Trophoblast cell (in vitro differentiated cells and primary cell): ENCODE results near the gene TNFRSF8.
"Not testable (repeated sequence)": the region's sequence is repeated elsewhere in the genome, so short reads cannot be mapped to it uniquely, and the experiment has no call there.

Experiments used
- DNase-seq, 2 donors: peaks; one replicate each; pipeline ENCODE4 v3.0.0-alpha.2; 2016
- H2AFZ ChIP-seq: 2 replicates; pipeline ENCODE4 v1.6.1; 2013; ENCODE audit warnings: low read length, moderate library complexity, mild to moderate bottlenecking; ENCODE audit not compliant: insufficient read depth, poor library complexity
- H2AK5ac ChIP-seq: 2 replicates; pipeline ENCODE4 v1.6.1; 2013; ENCODE audit warnings: mild to moderate bottlenecking, low read length
- H2BK120ac ChIP-seq: 2 replicates; pipeline ENCODE4 v1.6.1; 2013; ENCODE audit warnings: low read length, mild to moderate bottlenecking, moderate library complexity; ENCODE audit not compliant: insufficient read depth, poor library complexity
- H2BK12ac ChIP-seq: 2 replicates; pipeline ENCODE4 v1.6.1; 2013; ENCODE audit warnings: mild to moderate bottlenecking, low read length, moderate library complexity
- H2BK5ac ChIP-seq: 2 replicates; pipeline ENCODE4 v1.6.1; 2013; ENCODE audit warnings: low read length, low read depth, moderate library complexity, mild to moderate bottlenecking; ENCODE audit not compliant: poor library complexity
- H3K14ac ChIP-seq: 2 replicates; pipeline ENCODE4 v1.6.1; 2013; ENCODE audit warnings: mild to moderate bottlenecking, low read length
- H3K18ac ChIP-seq: 2 replicates; pipeline ENCODE4 v1.6.1; 2013; ENCODE audit warnings: mild to moderate bottlenecking, low read length
- H3K23ac ChIP-seq: 2 replicates; pipeline ENCODE4 v1.6.1; 2013; ENCODE audit warnings: low read length
- H3K27ac ChIP-seq: 2 replicates; pipeline ENCODE4 v1.5.1; 2013; ENCODE audit warnings: low read depth, mild to moderate bottlenecking, inconsistent platforms, low read length, moderate library complexity
- H3K27me3 ChIP-seq: 2 replicates; pipeline ENCODE4 v1.6.1; 2013; ENCODE audit warnings: inconsistent platforms, mild to moderate bottlenecking, low read length, moderate library complexity; ENCODE audit not compliant: insufficient read depth
- H3K36me3 ChIP-seq, 2 experiments: 1 replicate in 1 of 2; 2 replicates in 1 of 2; pipeline ENCODE4 v1.6.1; 2013; ENCODE audit warnings: low read length in 2 of 2, mild to moderate bottlenecking in 2 of 2, moderate library complexity in 1 of 2; ENCODE audit not compliant: insufficient read depth in 2 of 2, control insufficient read depth in 1 of 2
- H3K4ac ChIP-seq: 2 replicates; pipeline ENCODE4 v1.6.1; 2013; ENCODE audit warnings: low read depth, mild to moderate bottlenecking, low read length, moderate library complexity
- H3K4me1 ChIP-seq, 2 experiments: 1 replicate in 1 of 2; 2 replicates in 1 of 2; pipeline ENCODE4 v1.6.1; 2013; ENCODE audit warnings: low read length in 2 of 2, mild to moderate bottlenecking in 2 of 2, moderate library complexity in 1 of 2; ENCODE audit not compliant: insufficient read depth in 2 of 2, control insufficient read depth in 1 of 2
- H3K4me2 ChIP-seq: 2 replicates; pipeline ENCODE4 v1.6.1; 2013; ENCODE audit warnings: inconsistent platforms, mild to moderate bottlenecking, low read length, moderate library complexity
- H3K4me3 ChIP-seq: 2 replicates; pipeline ENCODE4 v1.5.1; 2013; ENCODE audit warnings: mild to moderate bottlenecking, low read depth, low read length, inconsistent platforms
- H3K79me1 ChIP-seq: one replicate; pipeline ENCODE4 v1.6.1; 2013; ENCODE audit warnings: low read length
- H3K79me2 ChIP-seq: 2 replicates; pipeline ENCODE4 v1.6.1; 2013; ENCODE audit warnings: low read length, mild to moderate bottlenecking; ENCODE audit not compliant: control insufficient read depth, insufficient read depth, poor library complexity
- H3K9ac ChIP-seq: 2 replicates; pipeline ENCODE4 v1.6.1; 2013; ENCODE audit warnings: mild to moderate bottlenecking, low read length
- H3K9me3 ChIP-seq: 2 replicates; pipeline ENCODE4 v1.6.1; 2013; ENCODE audit warnings: low read depth, mild to moderate bottlenecking, control low read depth, inconsistent platforms, low read length; ENCODE audit not compliant: insufficient read depth
- H4K12ac ChIP-seq: 2 replicates; pipeline ENCODE4 v1.6.1; 2013; ENCODE audit warnings: low read depth, mild to moderate bottlenecking, low read length, moderate library complexity
- H4K8ac ChIP-seq: 2 replicates; pipeline ENCODE4 v1.6.1; 2013; ENCODE audit warnings: low read depth, mild to moderate bottlenecking, low read length, moderate library complexity
- H4K91ac ChIP-seq: one replicate; pipeline ENCODE4 v1.6.1; 2013; ENCODE audit warnings: low read depth, mild to moderate bottlenecking, low read length, moderate library complexity
- WGBS: extraction: QIAGEN DNeasy Blood & Tissue Kit; methylation state at CpG from one replicate; pipeline ENCODE4 v1.1.7; 2013; ENCODE audit warnings: missing lambda C conversion rate; ENCODE audit not compliant: insufficient read length, insufficient coverage; ENCODE audit errors: extremely low coverage; 5-methylcytosine and 5-hydroxymethylcytosine counted together

Gene TNFRSF8

DNA sequence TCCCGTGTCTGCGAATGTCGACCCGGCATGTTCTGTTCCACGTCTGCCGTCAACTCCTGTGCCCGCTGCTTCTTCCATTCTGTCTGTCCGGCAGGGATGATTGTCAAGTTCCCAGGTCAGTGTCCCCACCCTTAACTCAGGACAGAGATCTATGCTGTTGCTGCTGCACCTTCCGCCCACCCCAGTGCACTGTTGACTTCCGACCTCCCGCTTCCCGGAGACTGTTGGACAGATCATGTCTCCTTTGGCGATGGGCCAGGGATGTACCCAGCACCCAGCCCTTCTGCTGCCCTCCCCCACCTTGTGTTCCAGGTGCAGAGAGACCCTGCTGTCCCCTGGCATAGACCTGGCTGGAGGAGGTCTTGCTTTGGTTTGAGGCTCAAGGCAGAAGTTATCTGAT lies 41.3 kb downstream of the TNFRSF8 start:
- no peak overlapping the region for H4K12ac ChIP-seq
- no peak overlapping the region for H4K8ac ChIP-seq
- WGBS = no CpG with 5 or more reads among the region's 13 CpGs
- H3K4me2 ChIP-seq = no peak overlapping the region
- H4K91ac ChIP-seq = no peak overlapping the region
- H2BK120ac ChIP-seq = no peak overlapping the region
- H3K14ac ChIP-seq = no peak overlapping the region
- H3K36me3 ChIP-seq = no peaks in the 10 kb centered on the region
- H3K79me2 ChIP-seq = no peaks in the 10 kb centered on the region
- H3K79me1 ChIP-seq = no peaks in the 10 kb centered on the region
- no peaks in the 10 kb centered on the region for H3K4me1 ChIP-seq
- no peak overlapping the region for H3K4me3 ChIP-seq
- H3K23ac ChIP-seq = peak overlapping the region; percentile 15
- H2AFZ ChIP-seq = no peak overlapping the region
- H3K18ac ChIP-seq = no peak overlapping the region
- no peaks in the 10 kb centered on the region for H3K27me3 ChIP-seq
- no peak overlapping the region for H3K4ac ChIP-seq
- DNase-seq = no peak
- H2AK5ac ChIP-seq = no peak overlapping the region
- no peaks in the 10 kb centered on the region for H3K9me3 ChIP-seq
- H3K9ac ChIP-seq = no peak overlapping the region
- H3K27ac ChIP-seq = no peak overlapping the region
- H2BK5ac ChIP-seq = no peak overlapping the region
- no peak overlapping the region for H2BK12ac ChIP-seq

- Histone ChIP-seq H3K4ac (no peak overlapping the region), H3K79me1 (no peaks in the 10 kb centered on the region), H3K9ac (no peak overlapping the region), H2AFZ (no peak overlapping the region), H3K18ac (no peak overlapping the region), H3K27ac (no peak overlapping the region), H2BK120ac (no peak overlapping the region), H2AK5ac (no peak overlapping the region), H3K4me2 (no peak overlapping the region), H4K12ac (no peak overlapping the region), H4K91ac (no peak overlapping the region), H3K4me3 (no peak overlapping the region), H3K79me2 (no peaks in the 10 kb centered on the region), H3K23ac (no peak overlapping the region), H2BK12ac (no peak overlapping the region), H3K27me3 (no peaks in the 10 kb centered on the region), H3K14ac (no peak overlapping the region), H3K36me3 (no peaks in the 10 kb centered on the region), H2BK5ac (no peak overlapping the region), H3K9me3 (no peaks in the 10 kb centered on the region), H4K8ac (no peak overlapping the region), H3K4me1 (no peaks in the 10 kb centered on the region)
- no peak for DNase-seq
- WGBS = no CpG with 5 or more reads among the region's 5 CpGs
These were observed 43.0 kb downstream of the TNFRSF8 start for GRCh38 chr1:12106153-12106552.

GRCh38 chr1:12106861-12107260 lies 43.8 kb downstream of the TNFRSF8 start:
- H3K18ac ChIP-seq, H3K36me3 ChIP-seq, H2BK12ac ChIP-seq, H3K79me1 ChIP-seq, H2AFZ ChIP-seq, H4K12ac ChIP-seq, H2AK5ac ChIP-seq, H4K91ac ChIP-seq, H3K14ac ChIP-seq, H3K9me3 ChIP-seq, H4K8ac ChIP-seq, H3K4me2 ChIP-seq, H3K27me3 ChIP-seq, H3K79me2 ChIP-seq, H3K27ac ChIP-seq, DNase-seq, H3K9ac ChIP-seq, H3K4me3 ChIP-seq, H2BK5ac ChIP-seq, H3K4ac ChIP-seq, H3K23ac ChIP-seq, H3K4me1 ChIP-seq, H2BK120ac ChIP-seq: not testable (repeated sequence)
- WGBS = no CpG with 5 or more reads among the region's 9 CpGs

GRCh38 chr1:12107718-12108117 lies 44.6 kb downstream of the TNFRSF8 start:
- Histone ChIP-seq H3K9ac (no peak overlapping the region), H2AFZ (no peak overlapping the region), H3K4ac (no peak overlapping the region), H2BK5ac (no peak overlapping the region), H3K79me2 (no peaks in the 10 kb centered on the region), H3K4me1 (no peaks in the 10 kb centered on the region), H4K12ac (no peak overlapping the region), H3K27ac (no peak overlapping the region), H3K4me3 (no peak overlapping the region), H4K91ac (no peak overlapping the region), H2BK120ac (no peak overlapping the region), H3K9me3 (no peaks in the 10 kb centered on the region), H3K27me3 (no peaks in the 10 kb centered on the region), H3K23ac (no peak overlapping the region), H3K79me1 (no peaks in the 10 kb centered on the region), H3K36me3 (no peaks in the 10 kb centered on the region), H2AK5ac (no peak overlapping the region), H3K18ac (no peak overlapping the region), H4K8ac (no peak overlapping the region), H3K14ac (no peak overlapping the region), H2BK12ac (no peak overlapping the region), H3K4me2 (no peak overlapping the region)
- no CpG with 5 or more reads among the region's 13 CpGs for WGBS
- no peak for DNase-seq
